ENCODE results near the gene BOLA3. TPM values are rescaled to one million over a fixed set of nuclear protein-coding genes. Genes with fewer than 3 reads are reported as not detected.
"Not testable (repeated sequence)": the region's sequence is repeated elsewhere in the genome, so short reads cannot be mapped to it uniquely, and the experiment has no call there.

Gene BOLA3
- polyA plus RNA-seq, 1 experiment: 38.6 TPM

- Histone ChIP-seq H3K27ac (ENCODE audit: low read depth, low read length) (no peak overlapping the region), H3K27me3 (ENCODE audit: control insufficient read depth, insufficient read depth, low read length) (no peaks in the 10 kb centered on the region), H3K4me3 (ENCODE audit: low read depth, low read length) (no peak overlapping the region), H3K9me3 (ENCODE audit: control insufficient read depth, insufficient read depth, low read length) (no peaks in the 10 kb centered on the region)
- no peak for TF ChIP-seq CTCF (IDR thresholded peaks at IDR 0.05; ENCODE audit: low read depth, low read length)
- POLR2A ChIA-PET: no interaction called here
- DNase-seq (ENCODE audit: low read depth, low spot score): no peak
- CTCF ChIA-PET: no interaction called here
Measured at GRCh38 chr2:74093426-74093825, 54.3 kb downstream of the BOLA3 start.

- Histone ChIP-seq H3K27me3 (ENCODE audit: control insufficient read depth, insufficient read depth, low read length) (no peaks in the 10 kb centered on the region), H3K9me3 (ENCODE audit: control insufficient read depth, insufficient read depth, low read length) (no peaks in the 10 kb centered on the region), H3K27ac (ENCODE audit: low read depth, low read length) (no peak overlapping the region), H3K4me3 (ENCODE audit: low read depth, low read length) (no peak overlapping the region)
- ChIA-PET POLR2A (no interaction called here), CTCF (no interaction called here)
- no peak for DNase-seq (ENCODE audit: low read depth, low spot score)
- no peak for TF ChIP-seq CTCF (IDR thresholded peaks at IDR 0.05; ENCODE audit: low read depth, low read length)
Measured at GRCh38 chr2:74092275-74092674, 55.4 kb downstream of the BOLA3 start.

- H3K9me3 ChIP-seq (ENCODE audit: control insufficient read depth, insufficient read depth, low read length): no peaks in the 10 kb centered on the region
- ChIA-PET POLR2A (no interaction called here), CTCF (no interaction called here)
- H3K4me3 ChIP-seq (ENCODE audit: low read depth, low read length): no peak overlapping the region
- TF ChIP-seq CTCF (IDR thresholded peaks at IDR 0.05; ENCODE audit: low read depth, low read length): no peak
- DNase-seq (ENCODE audit: low read depth, low spot score): no peak
- H3K27me3 ChIP-seq (ENCODE audit: control insufficient read depth, insufficient read depth, low read length): no peaks in the 10 kb centered on the region
- no peak overlapping the region for H3K27ac ChIP-seq (ENCODE audit: low read depth, low read length)
Measured at GRCh38 chr2:74091391-74091790, 56.3 kb downstream of the BOLA3 start.

GRCh38 chr2:74089816-74090745, 57.6 kb downstream of the BOLA3 start:
- TF ChIP-seq CTCF (IDR thresholded peaks at IDR 0.05; ENCODE audit: low read depth, low read length): no peak
- Histone ChIP-seq H3K9me3 (ENCODE audit: control insufficient read depth, insufficient read depth, low read length) (no peaks in the 10 kb centered on the region), H3K4me3 (ENCODE audit: low read depth, low read length) (no peak overlapping the region), H3K27me3 (ENCODE audit: control insufficient read depth, insufficient read depth, low read length) (no peaks in the 10 kb centered on the region), H3K27ac (ENCODE audit: low read depth, low read length) (no peak overlapping the region)
- POLR2A ChIA-PET: no interaction called here
- CTCF ChIA-PET: no interaction called here
- DNase-seq (ENCODE audit: low read depth, low spot score): no peak

- H3K27ac ChIP-seq (ENCODE audit: low read depth, low read length); H3K27me3 ChIP-seq (ENCODE audit: control insufficient read depth, insufficient read depth, low read length); H3K4me3 ChIP-seq (ENCODE audit: low read depth, low read length); H3K9me3 ChIP-seq (ENCODE audit: control insufficient read depth, insufficient read depth, low read length); DNase-seq (ENCODE audit: low read depth, low spot score); CTCF ChIA-PET: not testable (repeated sequence)
- POLR2A ChIA-PET: interaction anchor here (0.7 kb wide), 2 partner anchors 32 to 174 kb away, joined by 5 to 21 read pairs; no protein-coding TSS in a partner anchor
Measured at GRCh38 chr2:74088676-74089075, 59.0 kb downstream of the BOLA3 start.
